ENCODE data around the gene RAC2.
"Not testable (repeated sequence)": the region's sequence is repeated elsewhere in the genome, so short reads cannot be mapped to it uniquely, and the experiment has no call there.

The RAC2 gene

DNA sequence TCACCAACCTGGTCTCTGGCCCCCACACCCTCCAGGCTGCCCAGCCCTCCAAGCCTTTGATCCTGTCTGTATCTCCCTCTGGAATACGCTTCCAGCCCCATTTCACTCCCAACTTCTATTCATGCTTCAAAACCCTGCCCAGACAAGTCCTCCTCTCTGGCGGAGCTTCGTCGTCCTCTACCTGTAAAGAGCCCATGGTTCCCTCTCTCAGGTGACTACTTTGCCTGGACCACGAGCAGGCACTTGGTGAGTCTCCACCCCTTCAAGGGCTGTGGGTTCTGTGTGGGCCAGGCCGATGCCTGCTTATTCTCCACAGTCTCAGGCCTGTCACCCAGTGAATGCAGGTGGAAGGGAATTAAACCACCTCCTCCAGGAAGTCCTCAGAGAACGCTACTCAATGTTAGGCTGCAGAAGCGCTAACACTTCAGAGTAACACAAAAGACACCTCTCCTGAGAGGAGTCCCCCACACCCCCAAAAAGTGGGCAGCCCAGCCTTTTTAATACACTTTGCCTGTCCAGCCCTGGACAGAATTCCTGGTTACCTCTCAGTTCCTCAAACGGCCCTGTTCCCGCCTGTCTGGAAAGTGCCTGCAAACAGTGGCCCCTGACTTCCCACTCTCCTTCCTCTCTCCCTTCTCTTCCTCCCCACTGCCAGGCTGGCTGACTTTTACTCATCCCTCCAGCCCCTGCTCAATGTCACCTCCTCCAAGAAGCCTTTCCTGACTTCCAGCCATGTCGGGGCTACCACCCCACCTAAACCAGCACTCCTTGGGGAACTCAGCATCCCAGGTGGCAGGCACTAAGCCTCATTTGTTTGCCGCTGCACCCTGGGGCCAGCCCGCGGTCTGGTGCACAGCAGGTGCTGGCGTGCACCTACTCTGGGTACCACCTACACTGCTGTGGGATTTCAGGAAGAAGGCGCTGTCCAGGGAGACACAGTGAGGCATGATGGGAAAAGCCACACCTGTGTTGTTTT, 9.0 kb downstream of the RAC2 start:
- DNase-seq (ENCODE audit: low read depth in 3 of 3), result no peak

GRCh38 chr22:37233751-37234631, 10.1 kb downstream of the RAC2 start:
- DNase-seq (ENCODE audit: low read depth in 3 of 3), result no peak

- DNase-seq (ENCODE audit: low read depth in 3 of 3), result not testable (repeated sequence)
Observed at GRCh38 chr22:37233371-37233750, 10.7 kb downstream of the RAC2 start.

DNA sequence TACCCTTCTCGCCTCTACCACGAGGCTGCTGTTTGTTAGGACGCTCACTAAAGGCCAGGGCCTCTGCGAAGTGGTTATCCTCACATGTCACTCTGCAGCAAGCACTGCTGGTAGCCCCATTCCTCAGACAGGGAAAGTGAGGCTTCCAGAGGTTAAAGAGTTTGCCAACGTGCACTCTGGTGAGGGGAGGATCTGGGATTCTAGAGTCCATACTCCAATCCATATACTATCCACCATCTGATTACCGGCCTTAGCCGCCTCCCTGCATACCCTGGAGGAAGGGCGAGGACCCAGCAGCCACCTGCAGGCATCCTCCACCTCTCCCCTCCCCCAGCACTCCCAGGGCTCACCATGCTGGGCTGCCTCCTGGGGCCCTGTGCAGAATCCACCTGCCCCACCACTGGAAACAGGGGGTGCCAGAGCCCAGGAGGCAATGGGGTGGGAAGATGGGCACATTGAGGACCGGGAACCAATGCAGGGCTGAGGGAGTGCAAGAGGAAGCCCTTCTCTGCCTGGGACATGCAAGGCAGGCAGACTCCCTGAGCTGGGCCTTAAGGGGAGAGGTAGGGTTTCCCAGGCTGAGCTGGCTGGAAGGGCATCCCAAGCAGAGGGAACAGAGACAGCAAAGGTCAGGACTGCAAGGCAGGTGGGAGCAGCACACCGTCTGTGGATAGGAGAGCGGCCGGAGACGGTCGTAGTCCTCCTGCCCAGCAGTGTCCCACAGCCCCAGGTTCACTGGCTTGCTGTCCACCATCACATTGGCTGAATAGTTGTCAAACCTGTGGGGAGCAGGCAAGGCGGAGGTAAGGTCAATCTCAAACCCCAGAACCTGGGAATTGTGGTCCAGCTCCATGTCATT, 11.7 kb downstream of the RAC2 start:
- no peak for DNase-seq (ENCODE audit: low read depth in 3 of 3)

DNA sequence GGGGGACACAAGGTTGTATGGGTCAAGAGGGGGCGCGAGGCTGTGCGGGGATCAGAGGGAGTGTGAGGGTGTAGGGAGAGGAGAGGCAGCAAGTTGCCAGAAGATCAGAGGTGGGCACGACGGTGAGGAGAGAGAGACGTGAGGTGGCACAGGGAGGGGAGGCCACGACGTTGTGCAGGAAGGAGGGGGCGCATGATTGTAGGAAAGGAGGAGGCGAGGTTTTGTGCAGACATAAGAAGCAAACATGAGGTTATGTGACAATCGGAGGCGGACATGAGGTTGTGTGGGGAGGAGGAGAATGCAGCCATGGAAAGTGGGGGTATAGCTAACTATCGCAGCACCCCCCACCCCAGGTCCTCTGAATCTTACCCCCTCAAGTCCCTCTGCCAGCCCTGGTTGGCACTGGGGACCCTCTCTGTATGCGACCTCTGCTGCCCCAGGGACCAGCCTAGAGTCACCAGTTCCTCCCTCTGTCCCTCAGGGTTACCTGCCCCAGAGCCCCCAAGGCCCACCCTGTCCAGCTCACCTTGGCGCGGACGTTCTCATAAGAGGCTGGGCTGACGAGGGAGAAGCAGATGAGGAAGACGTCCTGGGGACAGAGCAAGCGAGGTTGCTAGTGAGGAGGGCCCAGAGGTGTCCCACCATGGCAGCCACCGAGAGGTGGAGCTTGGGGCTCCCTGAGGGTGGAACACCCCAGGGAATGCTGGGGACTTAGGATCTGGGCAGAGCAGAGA, 12.5 kb downstream of the RAC2 start:
- DNase-seq (ENCODE audit: low read depth in 3 of 3), result peak in 1 of 3 experiments; percentile 56

GRCh38 chr22:37230673-37231405, 13.2 kb downstream of the RAC2 start:
- DNase-seq (ENCODE audit: low read depth in 3 of 3), result peak in 2 of 3 experiments; percentile 69 to 84

DNA sequence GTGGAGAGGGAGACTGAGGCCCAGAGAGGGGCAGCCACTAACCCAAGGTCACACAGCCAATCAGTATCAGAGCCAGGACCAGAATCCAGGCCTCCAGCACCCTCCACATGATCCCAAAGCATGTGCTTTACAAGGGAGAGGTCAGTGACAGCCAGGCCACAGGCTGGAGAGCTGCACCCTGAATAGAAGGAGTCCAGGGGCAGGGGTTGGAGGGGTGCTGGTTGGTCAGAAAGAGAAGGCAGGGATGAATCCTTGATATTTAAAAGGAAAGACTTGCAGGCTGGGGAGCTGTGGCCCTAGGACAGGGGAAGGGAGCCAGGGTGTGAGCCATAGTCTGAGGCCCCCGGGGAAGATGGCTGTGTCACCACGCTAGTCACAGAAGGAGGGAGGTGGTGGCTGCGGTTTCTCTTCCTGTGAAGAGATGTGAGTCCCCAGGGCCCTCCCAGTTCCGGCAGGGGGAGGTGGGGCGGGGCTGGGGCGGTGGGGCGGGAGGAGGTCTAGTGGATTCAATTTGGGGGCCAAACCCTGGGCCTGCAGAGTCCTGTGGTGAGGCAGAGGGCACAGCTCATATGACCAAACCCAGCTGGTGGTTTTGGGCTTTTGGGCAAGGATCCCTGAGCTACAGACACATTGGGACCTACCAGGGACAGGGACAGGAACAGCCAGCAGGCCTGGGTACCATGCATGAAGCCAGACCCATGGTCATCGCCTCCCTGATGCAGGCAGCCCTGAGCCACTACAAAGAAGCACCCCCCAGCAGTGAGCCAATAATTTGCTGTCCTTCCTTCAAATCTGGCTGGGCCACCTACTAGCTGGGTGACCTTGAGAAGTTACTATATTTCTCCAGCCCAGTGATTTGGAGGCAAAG, 14.0 kb downstream of the RAC2 start:
- DNase-seq (ENCODE audit: low read depth in 3 of 3), result peak; percentile 85 to 91 (median 85)

- peak in 1 of 3 experiments; percentile 37 for DNase-seq (ENCODE audit: low read depth in 3 of 3)
Observed at GRCh38 chr22:37229012-37229804, 14.9 kb downstream of the RAC2 start.

- DNase-seq (ENCODE audit: low read depth in 3 of 3), result peak in 1 of 3 experiments; percentile 54
Observed at GRCh38 chr22:37228106-37229011, 15.7 kb downstream of the RAC2 start.

DNA sequence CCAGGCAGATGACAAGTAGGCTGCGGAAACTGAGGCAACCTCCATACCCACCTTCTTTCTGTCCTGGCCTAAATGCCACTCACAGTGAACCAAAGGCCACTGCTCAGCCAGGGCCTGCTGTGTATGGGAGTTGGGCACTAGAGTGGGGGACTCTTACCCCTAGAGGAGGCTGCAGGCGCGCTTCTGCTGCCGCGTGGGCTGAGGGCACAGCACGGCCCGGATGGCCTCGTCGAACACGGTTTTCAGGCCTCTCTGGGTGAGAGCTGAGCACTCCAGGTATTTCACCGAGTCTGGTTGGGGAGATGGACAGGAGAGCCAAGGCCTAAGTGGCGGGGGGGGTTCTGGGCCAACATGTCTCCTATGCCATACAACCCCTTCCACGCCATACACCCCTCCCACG, 17.6 kb downstream of the RAC2 start:
- no peak for DNase-seq (ENCODE audit: low read depth in 3 of 3)

DNA sequence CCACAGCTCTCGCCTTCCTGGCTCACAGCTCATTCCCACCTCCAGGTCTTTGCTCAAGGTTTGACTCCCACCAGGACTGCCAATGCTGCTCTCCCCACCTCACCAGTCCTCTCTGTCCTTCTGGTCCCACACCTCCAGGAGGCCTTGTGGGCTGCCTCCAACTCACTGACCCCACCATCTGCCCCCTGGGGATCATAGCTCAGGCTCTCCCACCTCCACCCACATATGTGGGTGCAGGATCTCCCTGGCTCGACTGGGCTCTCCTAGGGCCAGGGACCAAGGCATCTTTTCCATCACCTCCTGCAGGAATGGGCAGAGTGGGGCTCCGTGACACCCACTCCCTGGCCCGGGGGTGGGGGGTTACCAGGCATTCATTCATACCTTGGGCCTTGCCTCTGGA, 18.0 kb downstream of the RAC2 start:
- DNase-seq (ENCODE audit: low read depth in 3 of 3), result no peak

- DNase-seq (ENCODE audit: low read depth in 3 of 3), result no peak
Observed at GRCh38 chr22:37225481-37225880, 18.6 kb downstream of the RAC2 start.

DNA sequence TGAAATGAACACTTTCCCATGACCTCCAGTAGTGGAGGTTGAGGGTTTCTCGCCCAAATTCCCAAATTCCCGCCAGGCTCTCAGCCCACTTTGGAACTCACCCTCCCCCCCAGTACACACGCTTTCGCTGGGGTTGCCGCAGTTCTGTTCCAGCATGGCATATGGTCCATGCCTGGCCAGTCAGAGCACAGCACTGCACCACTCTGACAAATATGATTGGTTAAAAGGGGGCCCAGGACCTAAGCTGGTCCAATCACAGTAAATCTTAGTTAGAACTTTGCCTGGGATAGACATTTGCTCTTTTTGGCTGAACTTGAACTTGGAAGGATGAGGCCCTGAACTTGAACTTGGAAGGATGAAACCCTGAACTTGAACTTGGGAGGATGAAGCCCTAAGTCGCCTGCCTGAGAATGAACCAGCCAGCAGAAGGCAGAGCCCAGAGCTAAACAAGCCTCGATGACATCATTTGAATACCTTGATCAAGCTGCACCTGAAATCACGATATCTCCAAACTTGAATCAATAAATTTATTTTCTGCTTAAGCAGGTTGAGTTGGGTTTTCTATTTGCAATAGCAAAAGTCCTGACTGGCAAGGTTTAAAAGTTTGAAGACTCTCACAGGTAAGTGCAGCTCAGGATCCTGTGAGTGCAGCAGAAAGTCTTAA, 19.2 kb downstream of the RAC2 start:
- DNase-seq (ENCODE audit: low read depth in 3 of 3), result no peak

DNA sequence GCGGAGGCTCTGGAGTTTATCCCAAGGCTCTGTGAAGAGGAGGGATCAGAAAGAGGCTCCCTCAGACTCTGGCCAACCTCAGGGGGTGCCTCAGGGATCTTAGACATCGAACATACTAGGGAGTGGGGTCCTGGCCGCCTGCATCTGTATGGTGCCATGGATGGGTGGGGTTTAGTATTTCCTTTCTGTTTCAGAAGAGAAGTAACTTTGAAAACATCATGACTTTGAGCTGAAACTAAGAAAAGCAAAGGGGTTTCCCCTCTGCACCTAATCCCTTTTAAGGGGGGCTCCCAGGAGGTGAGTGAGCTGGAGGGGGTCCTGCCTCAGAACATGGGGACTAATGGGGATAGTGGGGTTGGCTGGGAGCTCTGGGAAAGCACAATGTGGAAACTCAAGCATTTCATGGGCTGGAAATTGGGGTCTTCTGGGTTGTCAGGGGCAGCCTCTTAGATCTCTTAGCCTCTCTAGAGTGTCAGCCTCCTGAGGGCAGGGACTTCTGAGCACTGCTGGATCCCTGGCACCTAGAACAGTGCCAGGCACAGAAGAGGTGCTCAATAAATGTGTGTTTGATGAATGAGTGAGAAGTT, 20.0 kb downstream of the RAC2 start:
- no peak for DNase-seq (ENCODE audit: low read depth in 3 of 3)

GRCh38 chr22:37222440-37222971, 21.6 kb downstream of the RAC2 start:
- DNase-seq (ENCODE audit: low read depth in 3 of 3), result peak in 1 of 3 experiments; percentile 52
